Measurements from ENCODE around the gene RNF141. TPM values are rescaled to one million over a fixed set of nuclear protein-coding genes. Genes with fewer than 3 reads are reported as not detected.

Gene RNF141
- polyA plus RNA-seq, 2 donors = 19.6 to 32.6 TPM

DNA sequence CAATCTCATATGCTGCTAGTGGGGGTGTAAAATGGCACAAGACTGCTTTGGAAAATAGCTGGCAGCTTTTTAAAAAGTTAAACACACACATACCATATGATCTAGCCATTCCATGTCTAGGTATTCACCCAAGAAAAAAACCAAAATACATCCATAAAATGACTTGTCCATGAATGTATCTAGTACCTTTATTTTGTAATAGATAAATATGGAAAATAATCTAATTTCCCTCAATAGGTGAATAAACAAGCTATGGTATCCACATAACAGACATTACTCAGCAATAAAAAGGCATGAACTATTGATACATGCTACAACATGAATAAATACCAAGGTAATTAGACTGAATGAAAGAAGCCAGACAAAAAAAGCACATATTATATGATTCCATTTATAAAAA lies 22.9 kb downstream of the RNF141 start:
- Histone ChIP-seq H3K9me3 (ENCODE audit: control insufficient read depth in 2 of 2, insufficient read depth in 1 of 2, low read depth in 1 of 2, low read length in 1 of 2) (no peaks in the 10 kb centered on the region), H3K36me3 (ENCODE audit: control insufficient read depth in 2 of 2, insufficient read depth in 2 of 2, low read length in 1 of 2) (peaks cover 0 to 4% of the 10 kb centered on the region in 2 donors), H3K4me1 (ENCODE audit: control insufficient read depth in 2 of 2, insufficient read depth in 2 of 2, low read length in 1 of 2) (peaks cover 0 to 2% of the 10 kb centered on the region in 2 donors), H3K4me3 (ENCODE audit: low read depth in 1 of 2, low read length in 2 of 2) (no peak overlapping the region), H3K27ac (ENCODE audit: low read depth in 2 of 2, low read length in 1 of 2) (no peak overlapping the region), H3K27me3 (ENCODE audit: control insufficient read depth in 1 of 2, insufficient read depth in 2 of 2, low read length in 2 of 2) (no peaks in the 10 kb centered on the region)

DNA sequence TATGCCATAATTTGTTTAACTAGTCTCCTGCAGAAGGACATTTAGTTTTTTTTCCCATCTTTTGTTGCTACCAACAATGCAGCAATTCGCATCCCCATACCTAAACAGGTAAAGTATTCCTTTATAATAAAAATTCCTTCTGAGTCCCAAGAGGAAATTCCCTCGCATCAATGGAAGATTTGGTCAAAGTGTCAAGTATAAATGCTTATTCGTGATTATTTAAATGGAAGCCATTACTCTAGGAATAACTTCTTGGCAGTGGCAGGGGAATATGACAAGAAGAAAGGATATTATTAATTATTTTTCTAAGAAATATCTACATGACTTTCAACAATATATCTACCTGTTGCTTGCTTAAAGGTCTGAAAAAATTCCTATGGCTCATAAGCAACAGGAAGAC lies 25.6 kb downstream of the RNF141 start:
- peaks cover 0 to 6% of the 10 kb centered on the region in 2 donors for H3K36me3 ChIP-seq (ENCODE audit: control insufficient read depth in 2 of 2, insufficient read depth in 2 of 2, low read length in 1 of 2)
- no peaks in the 10 kb centered on the region for H3K9me3 ChIP-seq (ENCODE audit: control insufficient read depth in 2 of 2, insufficient read depth in 1 of 2, low read depth in 1 of 2, low read length in 1 of 2)
- H3K4me1 ChIP-seq (ENCODE audit: control insufficient read depth in 2 of 2, insufficient read depth in 2 of 2, low read length in 1 of 2) = peaks cover 0 to 2% of the 10 kb centered on the region in 2 donors
- WGBS, 2 donors = 91 to 92% methylated on average over 3 of the region's 3 CpGs
- H3K4me3 ChIP-seq (ENCODE audit: low read depth in 1 of 2, low read length in 2 of 2) = no peak overlapping the region
- H3K27me3 ChIP-seq (ENCODE audit: control insufficient read depth in 1 of 2, insufficient read depth in 2 of 2, low read length in 2 of 2) = no peaks in the 10 kb centered on the region
- no peak overlapping the region for H3K27ac ChIP-seq (ENCODE audit: low read depth in 2 of 2, low read length in 1 of 2)

GRCh38 chr11:10514709-10515108 lies 26.3 kb downstream of the RNF141 start:
- Histone ChIP-seq H3K36me3 (ENCODE audit: control insufficient read depth in 2 of 2, insufficient read depth in 2 of 2, low read length in 1 of 2) (peaks cover 0 to 6% of the 10 kb centered on the region in 2 donors), H3K27ac (ENCODE audit: low read depth in 2 of 2, low read length in 1 of 2) (no peak overlapping the region), H3K9me3 (ENCODE audit: control insufficient read depth in 2 of 2, insufficient read depth in 1 of 2, low read depth in 1 of 2, low read length in 1 of 2) (no peaks in the 10 kb centered on the region), H3K27me3 (ENCODE audit: control insufficient read depth in 1 of 2, insufficient read depth in 2 of 2, low read length in 2 of 2) (no peaks in the 10 kb centered on the region), H3K4me3 (ENCODE audit: low read depth in 1 of 2, low read length in 2 of 2) (no peak overlapping the region), H3K4me1 (ENCODE audit: control insufficient read depth in 2 of 2, insufficient read depth in 2 of 2, low read length in 1 of 2) (peaks cover 0 to 2% of the 10 kb centered on the region in 2 donors)
- 89 to 92% methylated on average over 2 of the region's 2 CpGs for WGBS, 2 donors

GRCh38 chr11:10514202-10514601 lies 26.8 kb downstream of the RNF141 start:
- H3K36me3 ChIP-seq (ENCODE audit: control insufficient read depth in 2 of 2, insufficient read depth in 2 of 2, low read length in 1 of 2) = peaks cover 0 to 6% of the 10 kb centered on the region in 2 donors
- WGBS, 2 donors = 37 to 40% methylated on average over 2 of the region's 2 CpGs
- H3K9me3 ChIP-seq (ENCODE audit: control insufficient read depth in 2 of 2, insufficient read depth in 1 of 2, low read depth in 1 of 2, low read length in 1 of 2) = no peaks in the 10 kb centered on the region
- no peak overlapping the region for H3K27ac ChIP-seq (ENCODE audit: low read depth in 2 of 2, low read length in 1 of 2)
- H3K27me3 ChIP-seq (ENCODE audit: control insufficient read depth in 1 of 2, insufficient read depth in 2 of 2, low read length in 2 of 2) = no peaks in the 10 kb centered on the region
- H3K4me1 ChIP-seq (ENCODE audit: control insufficient read depth in 2 of 2, insufficient read depth in 2 of 2, low read length in 1 of 2) = peaks cover 0 to 2% of the 10 kb centered on the region in 2 donors
- H3K4me3 ChIP-seq (ENCODE audit: low read depth in 1 of 2, low read length in 2 of 2) = no peak overlapping the region

DNA sequence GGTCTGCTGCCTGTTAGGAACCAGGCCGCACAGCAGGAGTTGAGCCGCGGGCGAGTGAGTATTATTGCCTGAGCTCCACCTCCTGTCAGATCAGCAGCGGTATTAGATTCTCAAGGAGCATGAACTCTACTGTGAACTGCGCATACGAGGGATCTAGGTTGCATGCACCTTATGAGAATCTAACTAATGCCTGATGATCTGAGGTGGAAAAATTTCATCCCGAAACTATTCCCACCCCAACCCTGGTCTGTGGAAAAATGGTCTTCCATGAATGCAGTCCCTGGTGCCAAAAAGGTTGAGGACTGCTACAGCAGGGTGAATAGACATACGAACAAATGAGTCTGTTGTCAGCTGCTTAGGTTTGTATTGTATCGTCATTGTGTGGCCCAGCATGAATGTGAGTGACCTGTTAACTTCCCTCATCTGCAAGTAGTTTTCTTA lies 29.8 kb downstream of the RNF141 start:
- WGBS, 2 donors = 87 to 94% methylated on average over 10 of the region's 10 CpGs
- Histone ChIP-seq H3K4me3 (ENCODE audit: low read depth in 1 of 2, low read length in 2 of 2) (no peak overlapping the region), H3K4me1 (ENCODE audit: control insufficient read depth in 2 of 2, insufficient read depth in 2 of 2, low read length in 1 of 2) (no peaks in the 10 kb centered on the region), H3K27ac (ENCODE audit: low read depth in 2 of 2, low read length in 1 of 2) (no peak overlapping the region), H3K27me3 (ENCODE audit: control insufficient read depth in 1 of 2, insufficient read depth in 2 of 2, low read length in 2 of 2) (no peaks in the 10 kb centered on the region), H3K36me3 (ENCODE audit: control insufficient read depth in 2 of 2, insufficient read depth in 2 of 2, low read length in 1 of 2) (peaks cover 0 to 3% of the 10 kb centered on the region in 2 donors), H3K9me3 (ENCODE audit: control insufficient read depth in 2 of 2, insufficient read depth in 1 of 2, low read depth in 1 of 2, low read length in 1 of 2) (no peaks in the 10 kb centered on the region)

GRCh38 chr11:10506008-10506370 lies 35.0 kb downstream of the RNF141 start:
- no peaks in the 10 kb centered on the region for H3K27me3 ChIP-seq (ENCODE audit: control insufficient read depth in 1 of 2, insufficient read depth in 2 of 2, low read length in 2 of 2)
- H3K4me3 ChIP-seq (ENCODE audit: low read depth in 1 of 2, low read length in 2 of 2) = no peak overlapping the region
- H3K27ac ChIP-seq (ENCODE audit: low read depth in 2 of 2, low read length in 1 of 2) = no peak overlapping the region
- H3K9me3 ChIP-seq (ENCODE audit: control insufficient read depth in 2 of 2, insufficient read depth in 1 of 2, low read depth in 1 of 2, low read length in 1 of 2) = no peaks in the 10 kb centered on the region
- peaks cover 0 to 6% of the 10 kb centered on the region in 2 donors for H3K36me3 ChIP-seq (ENCODE audit: control insufficient read depth in 2 of 2, insufficient read depth in 2 of 2, low read length in 1 of 2)
- no peaks in the 10 kb centered on the region for H3K4me1 ChIP-seq (ENCODE audit: control insufficient read depth in 2 of 2, insufficient read depth in 2 of 2, low read length in 1 of 2)

DNA sequence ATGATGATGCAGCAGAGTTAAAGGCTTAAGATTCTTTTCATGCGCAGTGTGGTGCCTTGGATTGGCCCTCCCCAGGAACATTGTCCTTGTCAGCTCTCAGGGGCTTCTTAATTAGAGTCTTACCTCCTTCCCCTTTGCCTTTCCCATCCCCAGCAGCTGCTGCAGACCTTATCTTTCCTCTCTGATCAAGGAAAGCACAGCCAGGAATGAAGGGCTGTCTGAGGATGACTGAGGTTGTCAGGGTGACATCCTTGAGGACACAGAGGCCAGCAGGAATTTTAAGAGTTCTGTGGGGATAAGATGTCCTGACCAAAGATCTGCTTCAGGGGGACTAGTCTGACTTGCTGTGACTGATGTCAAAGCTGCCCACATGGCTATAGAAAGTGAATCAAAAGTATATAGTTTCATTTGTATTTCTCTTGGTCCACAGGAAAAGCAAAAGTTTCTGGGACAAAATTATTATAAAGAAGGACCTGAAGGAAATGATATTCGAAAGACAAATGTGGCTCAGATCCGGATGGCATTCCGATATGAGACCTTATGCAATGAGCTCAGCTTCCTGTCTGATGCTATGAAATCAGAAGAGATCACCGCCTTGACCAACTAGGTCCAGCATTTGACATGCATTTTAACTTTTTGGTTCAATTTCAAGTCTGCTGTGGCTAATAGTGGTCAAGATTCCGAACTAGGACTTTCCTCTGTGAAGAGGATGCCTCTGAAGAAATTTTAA lies 35.5 kb downstream of the RNF141 start:
- H3K27me3 ChIP-seq (ENCODE audit: control insufficient read depth in 1 of 2, insufficient read depth in 2 of 2, low read length in 2 of 2) = no peaks in the 10 kb centered on the region
- peaks cover 0 to 2% of the 10 kb centered on the region in 2 donors for H3K4me1 ChIP-seq (ENCODE audit: control insufficient read depth in 2 of 2, insufficient read depth in 2 of 2, low read length in 1 of 2)
- no peak overlapping the region for H3K27ac ChIP-seq (ENCODE audit: low read depth in 2 of 2, low read length in 1 of 2)
- peaks cover 0 to 7% of the 10 kb centered on the region in 2 donors for H3K36me3 ChIP-seq (ENCODE audit: control insufficient read depth in 2 of 2, insufficient read depth in 2 of 2, low read length in 1 of 2)
- no peak overlapping the region for H3K4me3 ChIP-seq (ENCODE audit: low read depth in 1 of 2, low read length in 2 of 2)
- H3K9me3 ChIP-seq (ENCODE audit: control insufficient read depth in 2 of 2, insufficient read depth in 1 of 2, low read depth in 1 of 2, low read length in 1 of 2) = no peaks in the 10 kb centered on the region
- 86 to 91% methylated on average over 6 of the region's 6 CpGs for WGBS, 2 donors

GRCh38 chr11:10504490-10504889 lies 36.5 kb downstream of the RNF141 start:
- H3K4me1 ChIP-seq (ENCODE audit: control insufficient read depth in 2 of 2, insufficient read depth in 2 of 2, low read length in 1 of 2) = peaks cover 6 to 11% of the 10 kb centered on the region in 2 donors
- peaks cover 0 to 4% of the 10 kb centered on the region in 2 donors for H3K9me3 ChIP-seq (ENCODE audit: control insufficient read depth in 2 of 2, insufficient read depth in 1 of 2, low read depth in 1 of 2, low read length in 1 of 2)
- no peak overlapping the region for H3K27ac ChIP-seq (ENCODE audit: low read depth in 2 of 2, low read length in 1 of 2)
- no peak overlapping the region for H3K4me3 ChIP-seq (ENCODE audit: low read depth in 1 of 2, low read length in 2 of 2)
- no peaks in the 10 kb centered on the region for H3K27me3 ChIP-seq (ENCODE audit: control insufficient read depth in 1 of 2, insufficient read depth in 2 of 2, low read length in 2 of 2)
- peaks cover 0 to 16% of the 10 kb centered on the region in 2 donors for H3K36me3 ChIP-seq (ENCODE audit: control insufficient read depth in 2 of 2, insufficient read depth in 2 of 2, low read length in 1 of 2)
- 97% methylated on average over 11 of the region's 11 CpGs for WGBS, 2 donors

GRCh38 chr11:10503777-10504480 lies 37.1 kb downstream of the RNF141 start:
- Histone ChIP-seq H3K36me3 (ENCODE audit: control insufficient read depth in 2 of 2, insufficient read depth in 2 of 2, low read length in 1 of 2) (peaks cover 0 to 17% of the 10 kb centered on the region in 2 donors), H3K27ac (ENCODE audit: low read depth in 2 of 2, low read length in 1 of 2) (no peak overlapping the region), H3K4me1 (ENCODE audit: control insufficient read depth in 2 of 2, insufficient read depth in 2 of 2, low read length in 1 of 2) (peaks cover 6 to 12% of the 10 kb centered on the region in 2 donors), H3K27me3 (ENCODE audit: control insufficient read depth in 1 of 2, insufficient read depth in 2 of 2, low read length in 2 of 2) (no peaks in the 10 kb centered on the region), H3K9me3 (ENCODE audit: control insufficient read depth in 2 of 2, insufficient read depth in 1 of 2, low read depth in 1 of 2, low read length in 1 of 2) (peaks cover 0 to 4% of the 10 kb centered on the region in 2 donors), H3K4me3 (ENCODE audit: low read depth in 1 of 2, low read length in 2 of 2) (no peak overlapping the region)
- 79 to 85% methylated on average over 5 of the region's 5 CpGs for WGBS, 2 donors

Measured in esophagus (tissue), 2 donors.